ENCODE data around the gene CMPK1. TPM values are rescaled to one million over a fixed set of nuclear protein-coding genes. Genes with fewer than 3 reads are reported as not detected.

CMPK1 gene
- total RNA-seq, 4 donors from 2014 or later, result 106 to 164 (median 115) TPM

- WGBS, 2 donors (ENCODE audit: low coverage in 1 of 2), result 75 to 93% methylated on average over 2 to 3 of the region's 3 CpGs
- no peaks in the 10 kb centered on the region for H3K9me3 ChIP-seq
- peaks cover 37% of the 10 kb centered on the region for H3K27me3 ChIP-seq
Measured at GRCh38 chr1:47407481-47407880, 73.9 kb downstream of the CMPK1 start.

GRCh38 chr1:47409311-47410067 lies 75.9 kb downstream of the CMPK1 start:
- ATAC-seq, result peak; percentile 26
- Histone ChIP-seq H3K9me3 (no peaks in the 10 kb centered on the region), H3K27ac (no peak overlapping the region), H3K27me3 (peaks cover 36% of the 10 kb centered on the region), H3K4me3 (no peak overlapping the region), H3K4me1 (no peaks in the 10 kb centered on the region), H3K36me3 (no peaks in the 10 kb centered on the region)
- no peak for TF ChIP-seq POLR2AphosphoS5 (IDR thresholded peaks at IDR 0.05)
- no peak for TF ChIP-seq EP300 (IDR thresholded peaks at IDR 0.05)
- TF ChIP-seq POLR2A (IDR thresholded peaks at IDR 0.05), result no peak
- TF ChIP-seq CTCF (IDR thresholded peaks at IDR 0.05), result no peak
- 18% methylated on average over 7 of the region's 12 CpGs; no CpG with 5 or more reads in 1 of the 2 donors for WGBS, 2 donors (ENCODE audit: low coverage in 1 of 2)

More at GRCh38 chr1:47407481-47407880, 73.9 kb downstream of the CMPK1 start:
- TF ChIP-seq POLR2A (IDR thresholded peaks at IDR 0.05) (no peak), EP300 (IDR thresholded peaks at IDR 0.05) (no peak), CTCF (IDR thresholded peaks at IDR 0.05) (no peak), POLR2AphosphoS5 (IDR thresholded peaks at IDR 0.05) (no peak)
- H3K36me3 ChIP-seq, result no peaks in the 10 kb centered on the region
- H3K4me1 ChIP-seq, result no peaks in the 10 kb centered on the region
- no peak overlapping the region for H3K27ac ChIP-seq
- ATAC-seq, result no peak
- H3K4me3 ChIP-seq, result no peak overlapping the region

GRCh38 chr1:47410068-47410455 lies 76.5 kb downstream of the CMPK1 start:
- TF ChIP-seq EP300 (IDR thresholded peaks at IDR 0.05) (no peak), CTCF (IDR thresholded peaks at IDR 0.05) (no peak), POLR2A (IDR thresholded peaks at IDR 0.05) (no peak), POLR2AphosphoS5 (IDR thresholded peaks at IDR 0.05) (no peak)
- H3K27ac ChIP-seq, result no peak overlapping the region
- WGBS, 2 donors (ENCODE audit: low coverage in 1 of 2), result 73 to 75% methylated on average over 2 to 3 of the region's 3 CpGs

GRCh38 chr1:47411436-47411835 lies 77.8 kb downstream of the CMPK1 start:
- H3K36me3 ChIP-seq, result no peaks in the 10 kb centered on the region
- H3K4me3 ChIP-seq, result no peak overlapping the region
- ATAC-seq, result no peak
- peaks cover 0 to 5% (median 0%) of the 10 kb centered on the region in 3 donors for H3K4me1 ChIP-seq
- no peak for TF ChIP-seq POLR2A (IDR thresholded peaks at IDR 0.05)
- H3K27ac ChIP-seq, result no peak overlapping the region
- WGBS, 2 donors (ENCODE audit: low coverage in 1 of 2), result 100% methylated on average over 1 of the region's 2 CpGs; no CpG with 5 or more reads in 1 of the 2 donors
- H3K27me3 ChIP-seq, result peaks cover 45% of the 10 kb centered on the region
- H3K9me3 ChIP-seq, result no peaks in the 10 kb centered on the region

More at GRCh38 chr1:47410068-47410455, 76.5 kb downstream of the CMPK1 start:
- Histone ChIP-seq H3K4me3 (no peak overlapping the region), H3K36me3 (no peaks in the 10 kb centered on the region), H3K4me1 (no peaks in the 10 kb centered on the region), H3K9me3 (no peaks in the 10 kb centered on the region), H3K27me3 (peaks cover 40% of the 10 kb centered on the region)
- no peak for ATAC-seq

GRCh38 chr1:47412437-47412836 lies 78.8 kb downstream of the CMPK1 start:
- H3K36me3 ChIP-seq, result no peaks in the 10 kb centered on the region
- H3K9me3 ChIP-seq, result no peaks in the 10 kb centered on the region
- peaks cover 49% of the 10 kb centered on the region for H3K27me3 ChIP-seq
- peaks cover 0 to 13% (median 0%) of the 10 kb centered on the region in 3 donors for H3K4me1 ChIP-seq
- no peak overlapping the region for H3K4me3 ChIP-seq
- ATAC-seq, result no peak
- 87% methylated on average over 3 of the region's 14 CpGs; no CpG with 5 or more reads in 1 of the 2 donors for WGBS, 2 donors (ENCODE audit: low coverage in 1 of 2)
- H3K27ac ChIP-seq, result no peak overlapping the region
- no peak for TF ChIP-seq POLR2A (IDR thresholded peaks at IDR 0.05)
- TF ChIP-seq POLR2AphosphoS5 (IDR thresholded peaks at IDR 0.05), result no peak
- no peak for TF ChIP-seq EP300 (IDR thresholded peaks at IDR 0.05)

Measured in gastroesophageal sphincter (tissue), 4 donors.